ENCODE measurements around the gene PDCD2L. TPM values are rescaled to one million over a fixed set of nuclear protein-coding genes. Genes with fewer than 3 reads are reported as not detected.
"Not testable (repeated sequence)": the region's sequence is repeated elsewhere in the genome, so short reads cannot be mapped to it uniquely, and the experiment has no call there.

Gene PDCD2L
- total RNA-seq (2014; rRNA removed; shearing (Covaris generic)) = 73.5 and 80.1 TPM in 2 replicates

- DNase-seq (ENCODE audit: low read depth) = peak; percentile 96
These were observed at the start of gene PDCD2L for GRCh38 chr19:34404109-34404909. TSS of gene PDCD2L (plus strand) at chr19:34404399. CDS start at chr19:34404431, 32 bp downstream.

GRCh38 chr19:34355201-34355600 lies 49.0 kb upstream of the PDCD2L start:
- DNase-seq (ENCODE audit: low read depth) = no peak

- no peak for DNase-seq (ENCODE audit: low read depth)
These were observed 47.3 kb upstream of the PDCD2L start for GRCh38 chr19:34356875-34357274.

- no peak for DNase-seq (ENCODE audit: low read depth)
These were observed 46.8 kb upstream of the PDCD2L start for GRCh38 chr19:34357431-34357830.

- peak; percentile 99 for DNase-seq (ENCODE audit: low read depth)
These were observed 44.9 kb upstream of the PDCD2L start for GRCh38 chr19:34359140-34359953.

- no peak for DNase-seq (ENCODE audit: low read depth)
These were observed 44.3 kb upstream of the PDCD2L start for GRCh38 chr19:34359954-34360315.

- DNase-seq (ENCODE audit: low read depth) = no peak
These were observed 43.8 kb upstream of the PDCD2L start for GRCh38 chr19:34360354-34360909.

- no peak for DNase-seq (ENCODE audit: low read depth)
These were observed 41.5 kb upstream of the PDCD2L start for GRCh38 chr19:34362679-34363069.

- DNase-seq (ENCODE audit: low read depth) = no peak
These were observed 41.1 kb upstream of the PDCD2L start for GRCh38 chr19:34363094-34363493.

GRCh38 chr19:34363930-34364329 lies 40.3 kb upstream of the PDCD2L start:
- DNase-seq (ENCODE audit: low read depth) = no peak

- DNase-seq (ENCODE audit: low read depth) = no peak
These were observed 39.8 kb upstream of the PDCD2L start for GRCh38 chr19:34364462-34364829.

- DNase-seq (ENCODE audit: low read depth) = peak; percentile 71
These were observed 39.3 kb upstream of the PDCD2L start, which contains the start of gene GPI for GRCh38 chr19:34364830-34365462. TSS of gene GPI (plus strand) at chr19:34365196. CDS start at chr19:34365267, 71 bp downstream.

- peak; percentile 46 for DNase-seq (ENCODE audit: low read depth)
These were observed 38.5 kb upstream of the PDCD2L start for GRCh38 chr19:34365463-34366401.

GRCh38 chr19:34366738-34367623 lies 37.2 kb upstream of the PDCD2L start:
- DNase-seq (ENCODE audit: low read depth) = no peak

- no peak for DNase-seq (ENCODE audit: low read depth)
These were observed 36.6 kb upstream of the PDCD2L start for GRCh38 chr19:34367624-34367957.

GRCh38 chr19:34368338-34368737 lies 35.9 kb upstream of the PDCD2L start:
- no peak for DNase-seq (ENCODE audit: low read depth)

GRCh38 chr19:34369166-34369565 lies 35.0 kb upstream of the PDCD2L start:
- not testable (repeated sequence) for DNase-seq (ENCODE audit: low read depth)

- no peak for DNase-seq (ENCODE audit: low read depth)
These were observed 34.1 kb upstream of the PDCD2L start for GRCh38 chr19:34370117-34370516.

- DNase-seq (ENCODE audit: low read depth) = no peak
These were observed 33.2 kb upstream of the PDCD2L start for GRCh38 chr19:34370983-34371382.

Data from Daoy (cell line).